CD4-positive, alpha-beta memory T cell (primary cell): Measurements from ENCODE around the gene GPR132. TPM values are rescaled to one million over a fixed set of nuclear protein-coding genes. Genes with fewer than 3 reads are reported as not detected.

Experiments
- CTCF ChIA-PET: fragments of 350-600 bp; sonication (Branson Sonifier 250); formaldehyde crosslinking; loops from one replicate; lab custom pipeline; 2021; ENCODE audit warnings: inconsistent platforms; ENCODE audit not compliant: partially characterized antibody; lab: Charles Lee
- POLR2A ChIA-PET: fragments of 350-600 bp; sonication (Branson Sonifier 250); formaldehyde crosslinking; loops from one replicate; lab custom pipeline; 2021; ENCODE audit not compliant: partially characterized antibody; lab: Charles Lee
- DNase-seq, 5 donors: peaks; one replicate each; pipeline versions ENCODE4 v3.0.0 to v3.0.0-alpha.2; 2020 to 2022; ENCODE audit warnings: mixed read lengths in 1 of 5
- H3K27ac ChIP-seq: one replicate; pipeline ENCODE4 v1.7.0; 2013; ENCODE audit warnings: low read depth, low read length
- H3K27me3 ChIP-seq: 2 replicates; pipeline ENCODE4 v1.7.0; 2013; ENCODE audit warnings: mild to moderate bottlenecking, low read length, moderate library complexity; ENCODE audit not compliant: insufficient read depth
- H3K36me3 ChIP-seq: 2 replicates; pipeline ENCODE4 v1.7.0; 2013; ENCODE audit warnings: mild to moderate bottlenecking, low read length, moderate library complexity; ENCODE audit not compliant: insufficient read depth
- H3K4me1 ChIP-seq: 2 replicates; pipeline ENCODE4 v1.7.0; 2013; ENCODE audit warnings: mild to moderate bottlenecking, low read length, moderate library complexity; ENCODE audit not compliant: insufficient read depth
- H3K4me3 ChIP-seq, 2 donors: one replicate each; pipeline ENCODE4 v1.7.0; 2013; ENCODE audit warnings: low read length in 2 of 2, mild to moderate bottlenecking in 1 of 2
- H3K9me3 ChIP-seq, 2 donors: one replicate each; pipeline ENCODE4 v1.7.0; 2013; ENCODE audit warnings: low read length in 2 of 2, control low read depth in 1 of 2; ENCODE audit not compliant: control insufficient read depth in 1 of 2
- H3K27ac Mint-ChIP-seq, 7 donors: one replicate each; pipeline ENCODE4 v1.8.0; 2020 to 2021; ENCODE audit warnings: mixed read lengths in 7 of 7, mild to moderate bottlenecking in 6 of 7, inconsistent platforms in 3 of 7, moderate library complexity in 3 of 7
- H3K27me3 Mint-ChIP-seq, 2 donors: one replicate each; pipeline ENCODE4 v1.8.0; 2020 to 2021; ENCODE audit warnings: mixed read lengths in 2 of 2
- H3K36me3 Mint-ChIP-seq, 2 donors: one replicate each; pipeline ENCODE4 v1.8.0; 2020 to 2021; ENCODE audit warnings: mixed read lengths in 2 of 2, inconsistent platforms in 1 of 2, mild to moderate bottlenecking in 1 of 2
- H3K4me1 Mint-ChIP-seq, 4 donors: one replicate each; pipeline ENCODE4 v1.8.0; 2020 to 2021; ENCODE audit warnings: mixed read lengths in 4 of 4, mild to moderate bottlenecking in 1 of 4
- H3K4me3 Mint-ChIP-seq, 8 donors: one replicate each; pipeline ENCODE4 v1.8.0; 2020 to 2021; ENCODE audit warnings: mixed read lengths in 8 of 8, mild to moderate bottlenecking in 7 of 8, moderate library complexity in 6 of 8, inconsistent platforms in 3 of 8
- H3K9me3 Mint-ChIP-seq, 8 donors: one replicate each; pipeline ENCODE4 v1.8.0; 2020 to 2021; ENCODE audit warnings: mixed read lengths in 8 of 8, mild to moderate bottlenecking in 5 of 8, inconsistent platforms in 3 of 8, moderate library complexity in 1 of 8
- intact Hi-C: fragments of 100-400 bp; cut with micrococcal nuclease; formaldehyde crosslinking; loops from one replicate; pipeline ENCODE4 v1.15.1; 2023
- polyA plus RNA-seq, 2 donors: library from polyadenylated mRNA; unstranded; fragments of 300-500 nt; fragmentation: Illumina TruSeq; gene quantifications; one replicate each; pipeline ENCODE4 v1.2.3, GENCODE V29; 2021
- total RNA-seq, 2 experiments: library from RNA; stranded (reverse); gene quantifications; one replicate each; pipeline ENCODE4 v1.2.3, GENCODE V29; 2021

The GPR132 gene
- total and polyA plus RNA-seq, 4 experiments from 2014 or later, result 4.9 to 49.2 (median 43.7) TPM

DNA sequence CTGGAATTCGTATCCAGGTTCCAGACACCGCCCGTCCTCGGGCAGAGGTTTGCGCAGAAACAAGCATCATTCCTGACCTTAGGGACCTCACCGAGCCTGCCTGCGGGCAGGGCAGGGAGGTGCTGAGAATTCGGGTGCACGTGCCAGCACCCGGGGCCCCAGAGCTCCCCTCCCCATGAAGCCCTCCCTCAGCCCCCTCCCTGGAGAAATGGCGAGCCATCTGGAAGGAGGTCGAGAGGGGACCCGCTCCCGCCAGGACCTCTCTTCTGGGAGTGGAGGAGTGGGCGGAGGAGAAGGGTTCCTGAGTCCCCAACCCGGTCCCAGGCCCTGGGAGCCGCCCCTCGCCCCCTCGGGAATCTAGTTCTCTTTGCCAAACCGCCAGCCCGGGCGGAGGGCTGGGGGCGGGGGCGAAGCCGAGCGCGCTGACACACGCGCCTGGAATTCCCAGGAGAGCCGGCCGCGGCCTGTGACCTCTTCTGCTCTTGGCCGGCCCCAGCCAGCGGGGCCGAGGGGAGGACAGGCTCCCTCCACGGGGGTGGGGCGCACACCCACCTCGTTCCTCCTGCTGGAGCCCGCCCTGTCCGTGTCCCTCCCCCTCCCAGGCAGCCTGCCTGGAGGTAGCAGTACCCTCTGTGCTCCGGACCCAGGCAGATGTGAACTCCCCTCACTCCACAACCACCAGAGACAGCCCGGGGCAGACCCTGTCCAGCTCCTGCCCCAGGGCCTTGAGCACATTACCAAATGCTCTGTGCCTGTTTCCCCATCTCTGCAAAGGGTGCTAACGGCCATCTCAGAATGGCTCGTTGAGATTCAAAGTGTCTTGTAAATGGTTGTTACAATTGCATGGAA, 23.0 kb upstream of the GPR132 start:
- H3K27me3 ChIP-seq, result no peaks in the 10 kb centered on the region
- Mint-ChIP-seq H3K9me3 (no peaks in the 10 kb centered on the region), H3K4me3 (peak overlapping the region; percentile 73 to 81 (median 76)), H3K27ac (peak overlapping the region in 2 of 7 donors; percentile 54 to 82), H3K4me1 (peaks cover 11 to 31% (median 16%) of the 10 kb centered on the region in 4 donors), H3K36me3 (no peaks in the 10 kb centered on the region), H3K27me3 (peaks cover 0 to 1% of the 10 kb centered on the region in 2 donors)
- CTCF ChIA-PET, result interaction anchor here (1.3 to 9.2 kb wide), 3 partner anchors 10 to 26 kb away, joined by 4 to 163 read pairs (median 32); partner anchors contain the start of gene GPR132
- POLR2A ChIA-PET, result interaction anchor here (0.7 to 12.6 kb wide), 6 partner anchors 14 to 193 kb away, joined by 3 to 230 read pairs (median 9); partner anchors contain the start of genes CLBA1 and GPR132
- no peak overlapping the region for H3K27ac ChIP-seq
- peak in 1 of 5 donors; percentile 39 for DNase-seq
- H3K9me3 ChIP-seq, result no peaks in the 10 kb centered on the region
- intact Hi-C loops, result loop anchor here (1.0 to 2.0 kb wide), 5 partner anchors 28 to 403 kb away; partner anchors contain the start of genes BRF1, CDCA4 and TEDC1
- no peak overlapping the region for H3K4me3 ChIP-seq
- no peaks in the 10 kb centered on the region for H3K36me3 ChIP-seq
- peaks cover 32% of the 10 kb centered on the region for H3K4me1 ChIP-seq

DNA sequence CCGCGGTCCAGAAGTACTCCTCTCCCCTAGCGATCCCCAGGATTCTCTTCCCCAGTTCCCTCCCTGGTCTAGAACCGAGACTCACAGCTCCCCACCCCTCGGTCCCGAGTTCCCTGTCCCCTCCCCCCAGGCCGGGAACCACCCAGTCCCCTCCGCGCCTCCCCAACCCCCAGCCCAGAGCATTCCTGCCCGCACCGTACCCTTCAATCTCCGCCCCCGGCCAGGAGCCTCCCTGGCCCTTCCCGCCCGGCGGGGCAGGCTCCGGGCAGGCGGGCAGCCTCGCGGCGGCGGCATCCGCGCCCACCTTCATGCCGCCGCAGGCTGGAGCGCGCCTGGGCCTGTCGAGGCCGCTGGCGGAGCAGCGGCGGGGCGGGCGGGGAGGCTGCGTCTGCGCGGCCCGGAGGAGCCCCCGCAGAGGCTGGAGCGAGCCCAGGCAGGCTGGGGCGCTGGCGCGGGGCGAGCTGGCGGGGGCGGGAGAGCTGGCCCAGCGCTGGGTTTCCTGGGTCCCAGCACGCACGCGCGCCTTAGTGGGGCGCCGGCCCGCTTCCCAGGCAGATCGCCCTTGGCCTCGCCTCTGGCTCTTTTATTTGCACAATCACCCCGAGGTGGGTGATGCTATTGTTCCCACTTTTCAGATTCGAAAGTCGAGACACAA, 22.2 kb upstream of the GPR132 start:
- peak overlapping the region; percentile 23 to 57 for H3K4me3 ChIP-seq
- Mint-ChIP-seq H3K4me1 (peaks cover 13 to 30% (median 16%) of the 10 kb centered on the region in 4 donors), H3K27me3 (peaks cover 0 to 1% of the 10 kb centered on the region in 2 donors), H3K4me3 (peak overlapping the region; percentile 74 to 83 (median 76)), H3K27ac (peak overlapping the region in 1 of 7 donors; percentile 82), H3K9me3 (no peaks in the 10 kb centered on the region), H3K36me3 (no peaks in the 10 kb centered on the region)
- peaks cover 27% of the 10 kb centered on the region for H3K4me1 ChIP-seq
- ChIA-PET CTCF (interaction anchor here (0.8 to 9.2 kb wide), 13 partner anchors 8 to 112 kb away, joined by 3 to 163 read pairs (median 7); partner anchors contain the start of gene GPR132), POLR2A (interaction anchor here (0.9 to 12.6 kb wide), 8 partner anchors 13 to 102 kb away, joined by 3 to 230 read pairs (median 6); partner anchors contain the start of genes CDCA4, CLBA1 and GPR132)
- H3K36me3 ChIP-seq, result no peaks in the 10 kb centered on the region
- intact Hi-C loops, result loop anchor here (1.0 to 2.0 kb wide), 5 partner anchors 27 to 403 kb away; partner anchors contain the start of genes BRF1, CDCA4 and TEDC1
- peak in 1 of 5 donors; percentile 17 for DNase-seq
- H3K27me3 ChIP-seq, result no peaks in the 10 kb centered on the region
- no peaks in the 10 kb centered on the region for H3K9me3 ChIP-seq
- peak overlapping the region; percentile 26 for H3K27ac ChIP-seq

GRCh38 chr14:105086833-105087307, 21.6 kb upstream of the GPR132 start:
- no peaks in the 10 kb centered on the region for H3K9me3 ChIP-seq
- Mint-ChIP-seq H3K9me3 (no peaks in the 10 kb centered on the region), H3K4me1 (peaks cover 13 to 24% (median 16%) of the 10 kb centered on the region in 4 donors), H3K27me3 (peaks cover 0 to 1% of the 10 kb centered on the region in 2 donors), H3K27ac (peak overlapping the region in 3 of 7 donors; percentile 15 to 91 (median 77)), H3K36me3 (no peaks in the 10 kb centered on the region), H3K4me3 (peak overlapping the region; percentile 71 to 83 (median 78))
- H3K4me3 ChIP-seq, result peak overlapping the region; percentile 23 to 57
- H3K27me3 ChIP-seq, result no peaks in the 10 kb centered on the region
- H3K36me3 ChIP-seq, result no peaks in the 10 kb centered on the region
- H3K27ac ChIP-seq, result peak overlapping the region; percentile 26
- CTCF ChIA-PET, result interaction anchor here (0.5 to 9.2 kb wide), 16 partner anchors 9 to 261 kb away, joined by 3 to 163 read pairs (median 4); partner anchors contain the start of gene GPR132
- peaks cover 23% of the 10 kb centered on the region for H3K4me1 ChIP-seq
- intact Hi-C loops, result loop anchor here (1.0 to 2.0 kb wide), 7 partner anchors 22 to 404 kb away; partner anchors contain the start of genes BRF1, CDCA4, GPR132 and TEDC1
- peak; percentile 81 to 87 (median 84) for DNase-seq
- POLR2A ChIA-PET, result interaction anchor here (0.6 to 12.6 kb wide), 10 partner anchors 13 to 286 kb away, joined by 3 to 230 read pairs (median 6); partner anchors contain the start of genes CDCA4, CLBA1, GPR132 and ZBTB42

DNA sequence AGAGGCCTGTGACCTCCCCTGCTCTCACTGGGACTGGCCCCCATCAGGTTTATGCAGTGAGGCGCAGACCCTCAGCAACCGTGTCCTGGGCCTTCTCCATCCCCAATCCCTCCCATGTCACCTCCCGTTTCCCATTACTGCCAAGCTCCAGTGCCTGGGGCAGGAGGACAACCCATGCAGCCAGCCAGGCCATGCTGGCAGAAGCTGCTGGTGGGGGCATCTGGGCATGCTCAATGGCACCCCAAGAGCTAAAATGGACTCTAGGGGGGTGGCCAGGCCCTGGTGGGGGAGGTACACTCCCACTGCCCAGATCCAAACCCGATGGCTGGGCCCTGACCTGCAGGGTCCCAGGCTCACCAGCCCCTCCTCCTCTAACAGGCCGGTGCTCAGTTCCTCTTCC, 20.5 kb upstream of the GPR132 start:
- no peaks in the 10 kb centered on the region for H3K36me3 Mint-ChIP-seq
- Histone ChIP-seq H3K27ac (no peak overlapping the region), H3K4me1 (peaks cover 20% of the 10 kb centered on the region), H3K9me3 (no peaks in the 10 kb centered on the region), H3K36me3 (no peaks in the 10 kb centered on the region), H3K4me3 (no peak overlapping the region), H3K27me3 (no peaks in the 10 kb centered on the region)
- H3K4me3 Mint-ChIP-seq, result no peak overlapping the region
- intact Hi-C loops, result loop anchor here (1.0 to 2.0 kb wide), 6 partner anchors 20 to 405 kb away; partner anchors contain the start of genes BRF1, CDCA4, GPR132 and TEDC1
- CTCF ChIA-PET, result interaction anchor here (0.7 to 9.2 kb wide), 9 partner anchors 10 to 1046 kb away, joined by 3 to 163 read pairs (median 8); partner anchors contain the start of gene GPR132
- DNase-seq, result no peak
- H3K4me1 Mint-ChIP-seq, result peaks cover 13 to 22% (median 17%) of the 10 kb centered on the region in 4 donors
- peaks cover 0 to 1% of the 10 kb centered on the region in 2 donors for H3K27me3 Mint-ChIP-seq
- POLR2A ChIA-PET, result interaction anchor here (0.9 to 12.6 kb wide), 4 partner anchors 11 to 285 kb away, joined by 5 to 230 read pairs (median 27); partner anchors contain the start of genes GPR132 and ZBTB42
- peak overlapping the region in 1 of 7 donors; percentile 30 for H3K27ac Mint-ChIP-seq
- no peaks in the 10 kb centered on the region for H3K9me3 Mint-ChIP-seq

DNA sequence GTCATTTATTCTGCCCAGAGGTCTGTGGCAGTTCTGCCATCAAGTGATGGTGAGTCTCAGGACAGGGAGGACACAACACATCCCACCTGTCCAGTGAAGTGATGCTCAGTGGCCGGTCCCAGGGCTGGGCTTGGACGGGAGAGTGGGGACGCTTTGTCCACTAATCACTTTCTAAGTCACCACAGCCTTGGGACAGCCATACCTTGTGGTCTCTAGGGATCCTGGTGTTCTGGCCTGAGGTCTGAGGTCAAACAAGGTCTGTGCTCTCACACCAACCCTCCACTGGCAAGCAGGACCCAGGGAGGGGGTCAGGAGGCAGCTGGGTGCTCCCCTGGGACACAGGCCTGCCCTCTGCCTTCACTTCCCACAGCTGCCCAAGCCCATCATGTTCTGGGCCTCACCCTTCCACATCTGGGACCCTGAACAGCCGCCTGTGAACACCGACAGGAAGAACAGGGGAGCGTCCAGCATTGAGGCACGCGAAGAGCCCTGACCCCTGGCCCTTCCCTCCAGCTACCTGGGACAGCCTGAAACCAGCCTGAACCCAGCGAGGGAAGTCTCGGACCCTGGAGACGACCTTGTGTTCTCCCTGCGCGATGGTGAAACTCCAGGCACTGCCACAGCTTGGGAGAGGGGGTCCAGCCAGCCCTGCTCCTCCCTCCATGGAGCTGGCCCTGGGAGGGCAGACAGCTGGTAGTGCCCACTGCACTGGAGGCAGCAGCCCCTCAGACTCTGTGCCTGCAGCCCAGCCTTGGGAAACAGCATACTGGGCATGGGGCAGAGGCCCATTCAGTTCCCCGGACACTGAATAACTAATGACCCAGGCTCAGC, 19.7 kb upstream of the GPR132 start:
- Mint-ChIP-seq H3K4me1 (peaks cover 9 to 23% (median 13%) of the 10 kb centered on the region in 4 donors), H3K4me3 (peak overlapping the region in 1 of 8 donors; percentile 46), H3K36me3 (no peaks in the 10 kb centered on the region), H3K27ac (peak overlapping the region in 1 of 7 donors; percentile 30), H3K27me3 (peaks cover 0 to 1% of the 10 kb centered on the region in 2 donors), H3K9me3 (peaks cover 0 to 3% (median 0%) of the 10 kb centered on the region in 8 donors)
- Histone ChIP-seq H3K4me3 (no peak overlapping the region), H3K36me3 (no peaks in the 10 kb centered on the region), H3K27me3 (no peaks in the 10 kb centered on the region), H3K4me1 (peaks cover 13% of the 10 kb centered on the region), H3K27ac (no peak overlapping the region), H3K9me3 (no peaks in the 10 kb centered on the region)
- DNase-seq, result no peak
- ChIA-PET CTCF (interaction anchor here (0.8 to 9.2 kb wide), 7 partner anchors 9 to 110 kb away, joined by 3 to 163 read pairs (median 8); partner anchors contain the start of gene GPR132), POLR2A (interaction anchor here (1.1 to 12.6 kb wide), 4 partner anchors 11 to 99 kb away, joined by 3 to 230 read pairs (median 27); partner anchors contain the start of genes CLBA1 and GPR132)
- intact Hi-C loops, result no loop called here
